ENCODE results near the gene YES1.

DNA sequence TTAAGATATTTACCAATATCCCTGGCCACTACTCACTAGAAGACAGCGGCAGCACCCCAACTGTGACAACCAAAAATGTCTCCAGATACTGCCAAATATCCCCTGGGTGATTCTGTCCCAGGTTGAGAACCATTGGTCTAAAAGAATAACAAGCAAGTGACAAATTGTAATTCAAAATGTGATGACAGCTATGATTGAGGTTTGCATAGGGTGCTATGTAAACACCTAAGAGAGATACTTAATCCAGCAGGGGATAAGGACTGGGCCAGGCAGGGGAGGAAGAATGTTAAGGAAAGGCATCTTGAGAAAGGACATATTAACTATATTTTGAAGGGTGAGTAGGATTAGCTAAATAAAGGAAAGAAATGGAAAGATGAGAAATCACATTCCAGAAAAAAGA, 61.6 kb downstream of the YES1 start:
- TF ChIP-seq GATA2 (IDR thresholded peaks at IDR 0.05; ENCODE audit: low read depth, low read length) = no peak
- TF ChIP-seq GATA3 (IDR thresholded peaks at IDR 0.05; ENCODE audit: low read depth, low read length) = no peak

All from SH-SY5Y (cell line).